CD4-positive, alpha-beta T cell (primary cell): ENCODE data around the gene REV1. TPM values are rescaled to one million over a fixed set of nuclear protein-coding genes. Genes with fewer than 3 reads are reported as not detected.

Experiments used
- ATAC-seq: fragments of 200-7000 bp; cut with Tn5 transposase; one replicate; pipeline ENCODE4 v1.10.0; 2022; ENCODE audit warnings: mild to moderate bottlenecking; ENCODE audit not compliant: poor library complexity
- CTCF ChIA-PET: fragments of 350-600 bp; sonication (Branson Sonifier 250); formaldehyde crosslinking; loops from one replicate; lab custom pipeline; 2021; ENCODE audit warnings: antibody characterized with exemption, inconsistent platforms; lab: Charles Lee
- POLR2A ChIA-PET: fragments of 350-600 bp; sonication (Branson Sonifier 250); formaldehyde crosslinking; loops from one replicate; lab custom pipeline; 2021; ENCODE audit warnings: antibody characterized with exemption, inconsistent platforms; lab: Charles Lee
- DNase-seq, 14 experiments: peaks; one replicate each; pipeline ENCODE4 v3.0.0-alpha.2; 2013 to 2020; ENCODE audit warnings: mixed read lengths in 2 of 14
- H3K27ac ChIP-seq, 2 donors: one replicate each; pipeline versions ENCODE4 v1.5.1 to v1.7.0; 2013; ENCODE audit warnings: low read length in 2 of 2, low read depth in 1 of 2, mild to moderate bottlenecking in 1 of 2
- H3K27me3 ChIP-seq, 2 experiments: 1 replicate in 1 of 2; 2 replicates in 1 of 2; pipeline versions ENCODE4 v1.6.1 to v1.7.0; 2013; ENCODE audit warnings: low read length in 2 of 2, control low read depth in 1 of 2, mild to moderate bottlenecking in 1 of 2, moderate library complexity in 1 of 2; ENCODE audit not compliant: insufficient read depth in 2 of 2, control insufficient read depth in 1 of 2
- H3K36me3 ChIP-seq: one replicate; pipeline ENCODE4 v1.6.1; 2013; ENCODE audit warnings: low read length, control low read depth; ENCODE audit not compliant: insufficient read depth
- H3K4me1 ChIP-seq: one replicate; pipeline ENCODE4 v1.6.1; 2013; ENCODE audit warnings: low read length, control low read depth; ENCODE audit not compliant: insufficient read depth
- H3K4me3 ChIP-seq: one replicate; pipeline ENCODE4 v1.5.1; 2013; ENCODE audit warnings: mild to moderate bottlenecking, low read length, moderate library complexity
- H3K9me3 ChIP-seq, 2 experiments: 1 replicate in 1 of 2; 2 replicates in 1 of 2; pipeline versions ENCODE4 v1.6.1 to v1.7.0; 2013; ENCODE audit warnings: low read length in 2 of 2, mild to moderate bottlenecking in 2 of 2, control low read depth in 1 of 2, moderate library complexity in 1 of 2; ENCODE audit not compliant: control insufficient read depth in 1 of 2, insufficient read depth in 1 of 2
- H3K27ac Mint-ChIP-seq: one replicate; pipeline ENCODE4 v1.8.0; 2020; ENCODE audit warnings: mixed read lengths
- H3K27me3 Mint-ChIP-seq: one replicate; pipeline ENCODE4 v1.8.0; 2021; ENCODE audit warnings: mixed read lengths
- H3K36me3 Mint-ChIP-seq: one replicate; pipeline ENCODE4 v1.8.0; 2021; ENCODE audit warnings: low read depth, mixed read lengths
- H3K4me1 Mint-ChIP-seq: one replicate; pipeline ENCODE4 v1.8.0; 2021; ENCODE audit warnings: low read depth, mixed read lengths
- H3K4me3 Mint-ChIP-seq: one replicate; pipeline ENCODE4 v1.8.0; 2020; ENCODE audit warnings: mild to moderate bottlenecking, mixed read lengths
- H3K9me3 Mint-ChIP-seq: one replicate; pipeline ENCODE4 v1.8.0; 2020; ENCODE audit warnings: mixed read lengths
- intact Hi-C, 2 experiments: fragments of 100-400 bp; cut with DNase I in 1 of 2; cut with micrococcal nuclease in 1 of 2; formaldehyde crosslinking; loops; one replicate each; pipeline versions ENCODE4 v1.15.1 to v1.9.0; 2023 to 2025; cut with DNase I, micrococcal nuclease
- total RNA-seq, 174 experiments: library from RNA in 2 of 174; stranded (reverse) in 2 of 174; gene quantifications; one replicate each; pipeline ENCODE4 v1.2.3 and lab custom pipeline; 2021 to 2026
- TF ChIP-seq, protein P1 (sequence below): fragments of 200-600 bp; IDR thresholded peaks from one replicate; pipeline ENCODE4 v1.8.0; 2022; ENCODE audit warnings: antibody characterized with exemption, mild to moderate bottlenecking

Gene REV1
- total RNA-seq, 2 experiments from 2014 or later: 39.8 TPM

DNA sequence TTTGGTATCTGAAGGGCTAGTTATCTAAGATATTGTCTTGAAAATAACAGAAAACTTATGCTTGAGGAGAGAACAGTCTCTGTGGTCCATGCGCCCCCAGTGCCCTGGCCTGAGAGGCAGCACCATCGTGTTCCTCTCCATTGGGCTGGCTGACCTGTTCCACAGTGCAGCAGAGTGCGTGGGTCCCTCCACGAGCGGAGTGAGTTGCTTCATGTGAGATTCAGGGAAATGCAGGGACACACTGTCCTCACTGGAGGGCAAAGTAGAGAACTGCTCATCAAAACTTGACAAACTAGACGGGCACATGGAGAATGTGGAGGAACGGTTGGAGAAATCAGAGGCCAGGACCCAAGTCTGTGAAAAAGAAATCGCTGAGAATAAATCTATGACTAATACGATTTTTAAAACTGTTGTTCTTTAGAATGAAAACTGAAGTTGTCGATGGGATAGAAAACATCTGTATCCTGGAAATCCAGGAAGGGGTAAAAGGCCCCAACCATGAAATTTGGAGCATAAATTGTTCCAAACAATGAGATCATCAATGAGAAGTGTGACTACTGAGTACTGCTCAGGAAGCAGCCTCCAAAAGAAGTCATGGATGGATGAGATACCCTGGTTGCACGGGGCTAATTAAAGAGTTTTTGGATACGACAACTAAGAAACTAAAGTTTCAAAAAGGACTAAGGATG is 58.1 kb downstream of the REV1 start:
- Mint-ChIP-seq H3K4me3 (no peak overlapping the region), H3K9me3 (no peaks in the 10 kb centered on the region), H3K27ac (no peak overlapping the region), H3K36me3 (peaks cover 76% of the 10 kb centered on the region), H3K27me3 (no peaks in the 10 kb centered on the region), H3K4me1 (peaks cover 19% of the 10 kb centered on the region)
- TF ChIP-seq, protein P1, sequence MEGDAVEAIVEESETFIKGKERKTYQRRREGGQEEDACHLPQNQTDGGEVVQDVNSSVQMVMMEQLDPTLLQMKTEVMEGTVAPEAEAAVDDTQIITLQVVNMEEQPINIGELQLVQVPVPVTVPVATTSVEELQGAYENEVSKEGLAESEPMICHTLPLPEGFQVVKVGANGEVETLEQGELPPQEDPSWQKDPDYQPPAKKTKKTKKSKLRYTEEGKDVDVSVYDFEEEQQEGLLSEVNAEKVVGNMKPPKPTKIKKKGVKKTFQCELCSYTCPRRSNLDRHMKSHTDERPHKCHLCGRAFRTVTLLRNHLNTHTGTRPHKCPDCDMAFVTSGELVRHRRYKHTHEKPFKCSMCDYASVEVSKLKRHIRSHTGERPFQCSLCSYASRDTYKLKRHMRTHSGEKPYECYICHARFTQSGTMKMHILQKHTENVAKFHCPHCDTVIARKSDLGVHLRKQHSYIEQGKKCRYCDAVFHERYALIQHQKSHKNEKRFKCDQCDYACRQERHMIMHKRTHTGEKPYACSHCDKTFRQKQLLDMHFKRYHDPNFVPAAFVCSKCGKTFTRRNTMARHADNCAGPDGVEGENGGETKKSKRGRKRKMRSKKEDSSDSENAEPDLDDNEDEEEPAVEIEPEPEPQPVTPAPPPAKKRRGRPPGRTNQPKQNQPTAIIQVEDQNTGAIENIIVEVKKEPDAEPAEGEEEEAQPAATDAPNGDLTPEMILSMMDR: no peak
- H3K27me3 ChIP-seq: no peaks in the 10 kb centered on the region
- no peaks in the 10 kb centered on the region for H3K4me1 ChIP-seq
- POLR2A ChIA-PET: interaction anchor here (1.0 kb wide), 1 partner anchor 8 kb away, joined by 3 read pairs; no protein-coding TSS in a partner anchor
- intact Hi-C loops: no loop called here
- no peak for DNase-seq
- H3K27ac ChIP-seq: no peak overlapping the region
- CTCF ChIA-PET: no interaction called here
- H3K4me3 ChIP-seq: no peak overlapping the region
- H3K9me3 ChIP-seq: no peaks in the 10 kb centered on the region
- peaks cover 41% of the 10 kb centered on the region for H3K36me3 ChIP-seq
- no peak for ATAC-seq

DNA sequence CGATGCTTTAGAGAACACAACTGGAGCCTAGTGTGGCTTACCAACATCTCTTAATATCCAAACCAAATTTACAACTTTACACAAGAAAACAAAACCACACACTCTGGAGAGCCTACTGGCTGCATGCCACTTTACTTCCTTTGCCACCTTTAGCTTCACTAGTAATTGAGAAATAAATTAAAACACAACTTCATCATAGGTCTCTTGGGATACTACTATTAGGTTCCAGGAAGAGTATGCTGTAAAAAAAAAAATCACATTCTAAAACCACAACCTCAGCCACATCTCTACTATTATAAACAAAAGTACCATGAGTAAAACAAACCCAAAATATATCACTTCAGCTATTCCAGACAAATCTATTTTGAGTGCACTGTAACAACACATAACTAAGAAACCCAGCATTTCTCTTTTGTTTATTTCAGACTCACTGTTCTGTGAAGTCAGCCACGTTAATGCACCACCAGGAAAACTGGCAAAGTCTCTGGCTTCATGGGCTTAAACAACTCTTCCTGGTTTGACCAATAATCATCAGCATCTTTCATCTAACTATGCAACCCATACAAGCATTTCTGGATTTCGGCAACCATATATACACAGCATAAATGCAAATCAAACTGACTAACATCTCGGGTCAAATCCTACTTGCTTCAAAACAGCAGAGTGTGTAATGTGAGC is 59.1 kb downstream of the REV1 start:
- intact Hi-C loops: no loop called here
- peaks cover 75% of the 10 kb centered on the region for H3K36me3 Mint-ChIP-seq
- Histone ChIP-seq H3K4me1 (no peaks in the 10 kb centered on the region), H3K4me3 (no peak overlapping the region), H3K27ac (no peak overlapping the region), H3K9me3 (no peaks in the 10 kb centered on the region), H3K36me3 (peaks cover 41% of the 10 kb centered on the region), H3K27me3 (no peaks in the 10 kb centered on the region)
- H3K27ac Mint-ChIP-seq: peak overlapping the region; percentile 10
- H3K4me1 Mint-ChIP-seq: peaks cover 19% of the 10 kb centered on the region
- ChIA-PET CTCF (no interaction called here), POLR2A (interaction anchor here (1.0 kb wide), 1 partner anchor 9 kb away, joined by 3 read pairs; no protein-coding TSS in a partner anchor)
- ATAC-seq (no peak), DNase-seq (no peak)
- no peaks in the 10 kb centered on the region for H3K9me3 Mint-ChIP-seq
- TF ChIP-seq, protein P1: no peak
- no peak overlapping the region for H3K4me3 Mint-ChIP-seq
- H3K27me3 Mint-ChIP-seq: no peaks in the 10 kb centered on the region

DNA sequence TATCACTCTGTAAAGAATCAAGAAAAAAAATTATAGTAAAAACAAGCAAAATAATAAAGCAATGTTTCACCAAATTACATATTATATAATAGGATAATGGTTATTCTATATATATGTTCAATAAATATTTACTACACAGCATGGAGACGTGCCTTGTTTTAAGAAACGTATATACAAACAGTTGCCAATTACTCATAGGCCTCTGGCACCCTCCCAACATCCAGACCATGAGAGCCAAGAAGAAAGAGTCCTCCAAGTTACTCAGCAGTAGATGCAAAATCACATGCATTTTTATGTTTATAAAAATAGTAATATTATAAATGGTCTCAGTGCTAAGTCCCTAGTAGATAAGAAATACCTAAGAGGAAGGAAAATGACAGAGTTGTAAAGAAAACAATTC is 64.8 kb downstream of the REV1 start:
- Histone ChIP-seq H3K27ac (no peak overlapping the region), H3K27me3 (no peaks in the 10 kb centered on the region), H3K4me3 (no peak overlapping the region), H3K4me1 (no peaks in the 10 kb centered on the region), H3K36me3 (peaks cover 69% of the 10 kb centered on the region), H3K9me3 (no peaks in the 10 kb centered on the region)
- Mint-ChIP-seq H3K27me3 (no peaks in the 10 kb centered on the region), H3K9me3 (no peaks in the 10 kb centered on the region), H3K4me1 (no peaks in the 10 kb centered on the region), H3K4me3 (no peak overlapping the region), H3K27ac (no peak overlapping the region), H3K36me3 (peaks cover 80% of the 10 kb centered on the region)
- intact Hi-C loops: no loop called here
- TF ChIP-seq, protein P1: no peak
- no peak for DNase-seq
- ATAC-seq: no peak
- CTCF ChIA-PET: no interaction called here
- POLR2A ChIA-PET: no interaction called here
